ENCODE measurements around the gene SMOC2.

DNA sequence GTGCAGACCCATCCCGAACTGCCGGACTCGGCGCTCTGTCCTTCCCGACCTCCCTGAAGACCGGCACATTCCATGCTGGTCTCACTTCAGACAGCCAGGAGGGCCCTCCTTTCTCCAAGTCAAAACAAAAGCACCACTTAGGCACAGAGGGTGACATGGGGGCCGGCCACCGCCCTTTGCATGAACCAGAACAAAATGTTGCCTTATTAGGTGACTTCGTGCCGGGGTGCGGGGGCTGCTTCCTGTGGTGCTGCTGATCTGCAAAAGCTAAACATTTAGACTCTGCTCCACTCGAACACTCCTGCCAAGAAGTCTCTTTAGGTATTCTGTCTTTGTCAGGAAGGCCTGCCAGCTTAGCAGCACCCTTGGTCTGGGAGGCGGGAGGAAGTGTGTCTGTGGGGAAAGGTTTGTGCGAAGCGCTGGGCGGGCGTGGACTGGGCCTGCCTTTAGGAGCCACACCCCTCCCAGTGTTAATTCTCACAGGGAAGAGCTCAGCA lies 133.8 kb downstream of the SMOC2 start:
- TF ChIP-seq CTCF (IDR thresholded peaks at IDR 0.05; ENCODE audit: poor library complexity) (no peak), EZH2phosphoT487 (IDR thresholded peaks at IDR 0.05; ENCODE audit: low read depth, severe bottlenecking, unreplicated experiment) (no peak)
